Upper lobe of right lung (tissue), 1 donor: Measurements from ENCODE around the gene SH3BP2. TPM values are rescaled to one million over a fixed set of nuclear protein-coding genes. Genes with fewer than 3 reads are reported as not detected.

Source experiments
- ATAC-seq: fragments of 200-7000 bp; cut with Tn5 transposase; one replicate; pipeline ENCODE4 v1.9.1; 2020; ENCODE audit warnings: mild to moderate bottlenecking, moderate library complexity
- DNase-seq: peaks from one replicate; pipeline ENCODE4 v3.0.0-alpha.2; 2020
- H3K27ac ChIP-seq: fragments of 200-600 bp; one replicate; pipeline ENCODE4 v1.8.0; 2022
- H3K27me3 ChIP-seq: fragments of 200-600 bp; one replicate; pipeline ENCODE4 v1.8.0; 2022; ENCODE audit warnings: mild to moderate bottlenecking
- H3K36me3 ChIP-seq: fragments of 200-600 bp; one replicate; pipeline ENCODE4 v1.8.0; 2022
- H3K4me1 ChIP-seq: fragments of 200-600 bp; one replicate; pipeline ENCODE4 v1.8.0; 2022
- H3K4me3 ChIP-seq: fragments of 200-600 bp; one replicate; pipeline ENCODE4 v1.8.0; 2022; ENCODE audit warnings: mild to moderate bottlenecking
- H3K9me3 ChIP-seq: fragments of 200-600 bp; one replicate; pipeline ENCODE4 v1.8.0; 2022
- CTCF ChIP-seq: fragments of 200-600 bp; IDR thresholded peaks from one replicate; pipeline ENCODE4 v1.8.0; 2022; ENCODE audit warnings: antibody characterized with exemption
- intact Hi-C: fragments of 100-400 bp; cut with DNase I; formaldehyde crosslinking; loops from one replicate; pipeline ENCODE4 v1.11.0; 2022
- total RNA-seq: library from RNA; stranded (reverse); fragmentation: NEBNext Ultra II Directional; extraction: Animal tissue kit (Norgen Biotek cat#: 25700); gene quantifications from one replicate; pipeline ENCODE4 v1.2.1, GENCODE V29; 2021
- donor health status: DM: no; HTN: yes; CAD: no; lungs with severe emphysema.

Gene SH3BP2
- total RNA-seq, 1 donor from 2014 or later = 99.0 TPM

GRCh38 chr4:2832981-2833670 lies 40.2 kb downstream of the SH3BP2 start:
- Histone ChIP-seq H3K9me3 (no peaks in the 10 kb centered on the region), H3K36me3 (peaks cover 58% of the 10 kb centered on the region)
- ATAC-seq = no peak

DNA sequence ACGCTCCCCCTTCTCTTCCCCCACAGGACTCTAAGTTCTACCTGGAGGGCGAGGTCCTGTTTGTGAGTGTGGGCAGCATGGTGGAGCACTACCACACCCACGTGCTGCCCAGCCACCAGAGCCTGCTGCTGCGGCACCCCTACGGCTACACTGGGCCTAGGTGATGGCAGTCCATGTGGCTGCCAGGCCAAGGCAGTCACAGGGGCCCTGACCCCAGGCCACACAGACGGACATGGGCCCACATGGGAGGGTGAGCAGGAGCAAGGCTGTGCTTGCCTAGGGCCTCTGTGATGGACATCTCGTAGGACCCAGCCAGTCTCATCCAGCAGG lies 40.8 kb downstream of the SH3BP2 start:
- Histone ChIP-seq H3K27ac (no peak overlapping the region), H3K4me1 (peaks cover 29% of the 10 kb centered on the region), H3K9me3 (no peaks in the 10 kb centered on the region), H3K4me3 (no peak overlapping the region), H3K36me3 (peaks cover 53% of the 10 kb centered on the region), H3K27me3 (no peaks in the 10 kb centered on the region)
- no peak for TF ChIP-seq CTCF
- intact Hi-C loops = no loop called here
- no peak for DNase-seq
- ATAC-seq = no peak

More at GRCh38 chr4:2832981-2833670, 40.2 kb downstream of the SH3BP2 start:
- no peaks in the 10 kb centered on the region for H3K27me3 ChIP-seq
- no peak for DNase-seq
- peaks cover 29% of the 10 kb centered on the region for H3K4me1 ChIP-seq
- no peak for TF ChIP-seq CTCF
- intact Hi-C loops = no loop called here
- no peak overlapping the region for H3K27ac ChIP-seq
- no peak overlapping the region for H3K4me3 ChIP-seq

GRCh38 chr4:2834001-2834921 lies 41.4 kb downstream of the SH3BP2 start:
- Histone ChIP-seq H3K36me3 (peaks cover 51% of the 10 kb centered on the region), H3K27ac (peak overlapping the region; percentile 24), H3K27me3 (no peaks in the 10 kb centered on the region), H3K9me3 (no peaks in the 10 kb centered on the region), H3K4me3 (no peak overlapping the region), H3K4me1 (peaks cover 29% of the 10 kb centered on the region)
- ATAC-seq (no peak), DNase-seq (no peak)
- intact Hi-C loops = no loop called here
- TF ChIP-seq CTCF = no peak

DNA sequence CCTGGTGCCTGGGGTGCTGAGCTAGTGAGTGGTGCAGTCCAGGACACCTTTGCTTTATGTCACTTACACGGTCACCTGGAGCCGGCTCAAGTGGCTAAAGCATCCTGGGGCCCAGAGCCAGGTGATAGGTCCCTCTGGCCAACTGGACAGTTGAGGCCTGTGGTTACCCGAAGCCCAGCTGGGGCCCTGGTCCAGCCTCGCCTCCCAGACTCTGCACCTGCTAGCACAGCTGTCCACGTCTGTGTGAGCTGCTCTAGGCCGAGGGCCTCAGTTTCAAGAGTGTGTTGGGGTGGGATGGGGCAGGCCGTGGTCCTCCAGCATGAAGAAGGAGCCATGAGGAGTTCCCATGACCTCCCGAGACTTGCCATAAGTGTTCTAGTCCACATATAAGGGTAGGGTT lies 43.1 kb downstream of the SH3BP2 start:
- H3K27ac ChIP-seq = peak overlapping the region; percentile 72
- peaks cover 29% of the 10 kb centered on the region for H3K4me1 ChIP-seq
- no peaks in the 10 kb centered on the region for H3K9me3 ChIP-seq
- no peaks in the 10 kb centered on the region for H3K27me3 ChIP-seq
- H3K36me3 ChIP-seq = peaks cover 34% of the 10 kb centered on the region
- intact Hi-C loops = no loop called here
- no peak for TF ChIP-seq CTCF
- no peak overlapping the region for H3K4me3 ChIP-seq
- no peak for ATAC-seq
- no peak for DNase-seq

GRCh38 chr4:2836391-2836859 lies 43.5 kb downstream of the SH3BP2 start:
- ATAC-seq (no peak), DNase-seq (no peak)
- no peaks in the 10 kb centered on the region for H3K9me3 ChIP-seq
- no peak overlapping the region for H3K4me3 ChIP-seq
- no peaks in the 10 kb centered on the region for H3K27me3 ChIP-seq
- peaks cover 30% of the 10 kb centered on the region for H3K36me3 ChIP-seq
- peak overlapping the region; percentile 72 for H3K27ac ChIP-seq
- intact Hi-C loops = no loop called here
- peaks cover 29% of the 10 kb centered on the region for H3K4me1 ChIP-seq
- no peak for TF ChIP-seq CTCF
